GM12865 (cell line): ENCODE measurements around the gene HECW1.
A peak's percentile ranks its signal among the peaks of the same experiment; 100 is the strongest.

ENCODE experiments used
- DNase-seq: peaks from one replicate; pipeline ENCODE4 v3.0.0; 2010; ENCODE audit warnings: low read depth
- H3K4me3 ChIP-seq: 2 replicates; pipeline ENCODE4 v1.5.1; 2011; ENCODE audit warnings: mild to moderate bottlenecking, low read depth, low read length, control low read depth
- TF ChIP-seq, protein P1 (sequence below): IDR thresholded peaks from 2 replicates; pipeline ENCODE4 v1.5.1; 2011; ENCODE audit warnings: low read length, control low read depth, low read depth, inconsistent platforms; ENCODE audit not compliant: insufficient read depth; ENCODE audit errors: missing control alignments

Gene HECW1

DNA sequence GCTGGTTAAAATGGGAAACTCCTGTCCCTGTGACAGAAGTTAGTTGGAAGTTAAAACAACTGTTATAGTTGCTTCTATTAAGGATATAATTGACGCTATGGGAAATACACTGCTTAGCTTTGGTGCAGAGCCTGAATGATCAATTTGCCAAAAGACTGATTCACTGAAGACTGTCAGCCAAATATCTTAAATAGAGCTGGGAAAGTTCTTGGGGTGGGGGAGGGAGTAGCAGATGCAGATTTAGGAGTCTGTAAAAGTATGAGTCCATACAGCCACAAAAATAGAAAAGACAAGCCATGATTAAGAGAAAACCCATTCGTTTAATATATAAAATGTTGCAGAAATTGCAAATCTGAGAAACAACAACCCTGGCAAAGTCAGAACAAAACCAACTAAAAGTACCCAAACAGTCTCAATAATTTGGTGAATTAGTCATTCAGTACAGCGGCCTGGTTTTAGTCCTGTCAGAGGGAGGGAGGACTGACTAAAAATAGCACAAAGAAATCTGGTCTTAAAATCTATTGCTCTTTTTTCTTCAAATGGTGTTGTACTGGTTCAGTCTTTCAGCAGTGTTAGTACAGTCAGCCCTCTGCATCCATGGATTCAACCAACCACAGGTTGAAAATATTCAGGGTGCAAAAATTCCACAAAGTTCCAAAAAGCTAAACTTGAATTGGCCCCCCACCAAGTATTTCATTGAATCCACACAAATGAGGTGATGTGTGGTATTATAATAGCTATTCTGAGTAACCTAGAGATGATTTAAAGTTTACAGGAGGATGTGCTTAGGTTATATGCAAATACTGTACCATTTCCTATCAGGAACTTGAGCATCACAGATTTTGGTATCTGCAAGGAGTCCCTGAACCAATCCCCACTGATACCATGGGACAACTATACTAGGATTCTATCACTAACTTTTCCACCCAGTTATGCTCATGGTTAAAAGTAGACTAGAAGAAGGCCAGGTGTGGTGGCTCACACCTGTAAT lies 500.4 kb downstream of the HECW1 start:
- TF ChIP-seq, protein P1, sequence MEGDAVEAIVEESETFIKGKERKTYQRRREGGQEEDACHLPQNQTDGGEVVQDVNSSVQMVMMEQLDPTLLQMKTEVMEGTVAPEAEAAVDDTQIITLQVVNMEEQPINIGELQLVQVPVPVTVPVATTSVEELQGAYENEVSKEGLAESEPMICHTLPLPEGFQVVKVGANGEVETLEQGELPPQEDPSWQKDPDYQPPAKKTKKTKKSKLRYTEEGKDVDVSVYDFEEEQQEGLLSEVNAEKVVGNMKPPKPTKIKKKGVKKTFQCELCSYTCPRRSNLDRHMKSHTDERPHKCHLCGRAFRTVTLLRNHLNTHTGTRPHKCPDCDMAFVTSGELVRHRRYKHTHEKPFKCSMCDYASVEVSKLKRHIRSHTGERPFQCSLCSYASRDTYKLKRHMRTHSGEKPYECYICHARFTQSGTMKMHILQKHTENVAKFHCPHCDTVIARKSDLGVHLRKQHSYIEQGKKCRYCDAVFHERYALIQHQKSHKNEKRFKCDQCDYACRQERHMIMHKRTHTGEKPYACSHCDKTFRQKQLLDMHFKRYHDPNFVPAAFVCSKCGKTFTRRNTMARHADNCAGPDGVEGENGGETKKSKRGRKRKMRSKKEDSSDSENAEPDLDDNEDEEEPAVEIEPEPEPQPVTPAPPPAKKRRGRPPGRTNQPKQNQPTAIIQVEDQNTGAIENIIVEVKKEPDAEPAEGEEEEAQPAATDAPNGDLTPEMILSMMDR, result no peak
- H3K4me3 ChIP-seq, result no peak overlapping the region
- peak; percentile 64 for DNase-seq
